DMS53 (cell line): ENCODE measurements around the gene PRAMEF18.
"Not testable (repeated sequence)": the region's sequence is repeated elsewhere in the genome, so short reads cannot be mapped to it uniquely, and the experiment has no call there.

Source experiments
- DNase-seq: peaks from one replicate; lab custom pipeline; 2025; lab: John Stamatoyannopoulos, UW

Gene PRAMEF18

DNA sequence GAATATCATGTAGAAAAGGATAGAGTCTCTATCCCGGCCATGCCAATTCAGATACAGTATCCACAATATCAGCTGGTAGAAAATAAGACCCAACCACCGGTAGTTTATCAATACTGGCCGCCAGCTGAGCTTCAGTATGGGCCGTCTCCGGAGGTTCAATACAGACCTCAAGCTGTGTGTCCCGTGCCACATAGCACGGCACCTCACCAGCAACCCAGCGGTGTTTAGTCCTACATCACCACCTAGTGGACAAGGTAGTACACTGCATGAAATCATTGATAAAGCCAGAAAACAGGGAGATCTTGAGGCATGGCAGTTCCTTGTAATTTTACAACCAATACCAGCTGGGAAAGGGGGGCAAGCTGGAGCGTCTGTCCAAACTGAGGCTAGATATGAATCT, 17.2 kb downstream of the PRAMEF18 start:
- DNase-seq: not testable (repeated sequence)

- not testable (repeated sequence) for DNase-seq
Observed at GRCh38 chr1:13201309-13201708, 24.6 kb downstream of the PRAMEF18 start, which contains the start of gene PRAMEF13. Gene PRAMEF13 (minus strand): TSS chr1:13201409. CDS start chr1:13199589, 1,820 bp downstream.
